ENCODE measurements around the gene ARHGAP4.
A peak's percentile ranks its signal among the peaks of the same experiment; 100 is the strongest.

The ARHGAP4 gene

DNA sequence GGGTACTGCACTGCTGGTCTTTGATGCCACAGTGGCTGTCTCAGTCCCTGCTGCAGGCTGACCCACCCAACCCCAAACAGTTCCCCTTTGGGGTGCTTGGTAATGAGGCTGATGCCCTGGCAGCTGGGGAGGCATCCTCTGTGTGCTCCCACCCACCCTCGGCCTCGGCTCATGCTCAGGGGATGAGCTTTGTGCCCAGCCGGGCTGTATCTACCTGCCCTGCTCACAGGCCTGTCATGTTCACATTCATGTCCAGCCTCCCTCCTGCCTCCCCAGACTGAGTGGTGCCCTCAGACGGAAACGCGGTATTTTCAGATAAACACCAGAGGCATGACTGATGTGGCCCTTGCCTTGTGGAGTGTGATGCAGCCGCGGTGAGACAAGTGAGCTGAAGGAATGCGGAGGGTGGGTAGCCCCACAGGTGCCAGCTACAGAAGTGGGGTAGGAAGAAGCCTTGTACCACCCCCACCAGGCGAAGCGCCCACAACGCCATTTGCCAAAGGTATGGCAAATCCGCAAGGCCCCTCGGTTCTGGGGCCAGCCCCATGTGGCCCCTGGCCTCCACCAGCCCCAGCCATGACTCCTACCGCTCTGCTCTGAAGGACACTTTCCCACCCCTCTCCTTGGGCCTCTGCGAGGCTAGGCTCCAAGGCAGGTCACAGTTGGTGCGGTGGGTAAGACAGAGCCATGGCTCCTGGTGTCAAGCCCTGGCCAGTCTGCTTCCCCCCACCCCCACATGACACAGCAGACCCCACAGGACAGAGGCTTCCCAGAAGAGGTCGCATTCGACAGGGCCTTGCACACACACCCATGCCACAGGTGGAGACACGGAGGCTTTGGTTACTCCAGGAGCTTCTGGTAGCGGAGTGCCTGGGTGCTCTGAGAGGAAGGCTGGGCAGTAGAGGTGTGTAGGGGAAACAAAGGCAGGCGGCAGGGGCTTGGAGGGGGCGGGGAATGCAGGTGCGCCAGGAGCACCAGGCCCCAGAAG is 20.2 kb upstream of the ARHGAP4 start:
- no peak for DNase-seq (ENCODE audit: low read depth)

DNA sequence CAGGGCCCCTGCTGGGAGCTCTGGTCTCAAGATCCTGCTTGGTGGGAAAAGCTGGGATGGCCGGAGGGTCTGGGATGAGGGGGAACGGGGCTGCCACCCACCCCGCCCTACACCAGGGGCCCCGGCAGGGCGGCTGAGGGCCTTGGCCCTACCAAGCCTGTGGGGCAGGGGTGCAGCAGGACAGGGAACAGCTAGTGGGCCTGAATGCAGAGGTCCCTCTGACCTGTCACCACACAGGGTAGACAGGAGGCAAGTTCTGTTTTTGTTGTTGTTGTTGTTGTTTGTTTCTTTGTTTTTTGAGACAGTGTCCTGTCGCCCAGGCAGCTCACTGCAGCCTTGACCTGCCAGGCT is 18.7 kb upstream of the ARHGAP4 start:
- DNase-seq (ENCODE audit: low read depth) = no peak

DNA sequence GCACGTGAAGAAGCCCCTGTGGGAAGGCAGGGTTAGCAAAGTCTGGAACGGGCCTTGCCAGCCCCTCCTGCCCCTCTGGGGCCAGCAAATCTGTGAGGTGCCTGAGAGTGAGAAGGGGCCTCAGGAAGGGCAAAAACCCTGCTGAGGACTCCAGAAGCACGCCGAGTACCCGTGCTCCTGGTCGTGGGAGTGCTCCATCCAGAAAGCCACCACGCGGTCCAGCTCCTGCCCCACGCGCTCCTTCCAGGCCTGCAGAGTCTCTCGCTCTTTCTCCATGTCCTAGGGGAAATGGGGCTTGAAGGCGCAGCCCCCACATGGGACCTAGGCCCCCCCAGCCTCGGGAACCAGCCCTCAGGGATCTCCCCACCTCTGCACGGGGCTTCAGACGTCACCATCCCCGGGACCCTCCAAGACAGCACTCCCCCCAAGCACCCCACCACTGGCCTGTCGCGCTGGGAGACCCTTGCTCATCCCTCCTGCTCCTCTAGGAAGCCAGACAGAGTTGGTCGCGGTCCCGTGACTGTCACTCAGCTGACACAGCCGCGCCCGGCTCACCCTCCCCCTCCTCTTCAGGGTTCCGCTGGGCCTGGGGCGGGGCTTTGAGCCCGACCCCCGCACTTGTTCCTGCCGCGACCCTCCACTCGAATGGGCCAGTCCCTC is 18.2 kb upstream of the ARHGAP4 start, which contains the start of gene RENBP:
Gene RENBP (minus strand): TSS at position 504 of the 660 bp plus-strand sequence. CDS start 33 bp downstream, at position 471.
- no peak for DNase-seq (ENCODE audit: low read depth)

DNA sequence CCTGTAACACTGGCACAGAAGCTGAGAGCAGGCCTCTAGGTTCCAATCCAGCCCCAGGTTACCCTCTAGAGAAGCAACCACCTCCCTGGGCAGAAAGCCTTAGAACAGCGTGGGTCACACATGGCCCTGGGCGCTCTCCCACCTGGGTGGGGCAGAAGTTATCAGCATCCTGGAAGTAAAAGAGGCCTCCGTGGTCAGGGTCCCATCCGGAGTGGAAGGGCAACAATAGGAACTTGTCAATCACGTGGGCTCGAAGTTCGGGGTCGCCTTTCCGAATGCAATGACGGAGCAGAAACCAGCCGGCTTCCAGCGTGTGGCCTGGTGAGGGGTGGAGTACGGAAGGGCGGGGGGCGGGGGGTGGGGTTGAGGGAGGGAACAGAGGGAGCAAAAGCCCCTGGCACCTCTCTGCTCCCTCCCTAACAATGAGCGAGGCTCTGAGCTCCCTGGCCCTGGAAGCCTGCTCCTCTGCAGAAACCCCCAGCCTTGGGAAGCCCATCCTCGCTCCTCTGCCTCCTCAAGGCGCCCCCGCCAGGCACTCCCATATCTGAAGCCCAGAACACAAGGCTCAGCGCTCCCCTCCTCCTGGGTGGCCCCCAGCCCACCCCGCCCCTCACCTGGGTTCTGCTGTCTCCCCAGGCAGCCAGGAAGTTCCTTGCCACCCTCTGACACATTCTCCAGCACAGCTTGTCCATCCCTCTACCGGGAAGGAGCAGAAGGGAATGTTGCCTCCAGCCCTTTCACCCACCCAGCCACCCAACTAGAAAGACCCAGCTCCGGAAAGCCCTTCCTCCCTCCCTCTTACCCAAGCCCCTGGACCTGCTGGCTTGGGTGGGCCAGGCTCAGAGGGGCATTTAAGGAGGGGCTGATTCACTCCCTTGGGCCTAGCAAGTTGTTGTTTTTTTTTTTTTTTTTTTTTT is 15.5 kb upstream of the ARHGAP4 start:
- DNase-seq (ENCODE audit: low read depth) = no peak

DNA sequence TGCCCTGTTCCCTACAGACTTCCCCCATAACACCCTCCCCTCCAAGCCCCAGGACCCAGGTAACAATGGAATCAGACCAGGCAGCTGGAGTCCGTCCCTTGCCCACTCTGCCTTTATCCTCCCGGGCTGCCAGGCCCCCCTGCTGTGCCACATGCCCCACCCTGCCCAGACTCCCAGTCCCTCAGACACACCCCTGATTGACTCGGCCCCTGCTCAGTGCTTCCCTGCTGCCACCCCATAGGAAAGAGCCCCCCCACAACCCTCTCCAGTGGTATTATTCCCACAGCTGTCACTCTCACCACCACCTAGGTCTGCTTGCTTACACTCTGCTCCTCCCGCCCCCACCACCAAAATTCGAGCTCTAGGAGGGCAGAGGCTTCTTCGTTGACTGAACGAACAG is 13.5 kb upstream of the ARHGAP4 start:
- no peak for DNase-seq (ENCODE audit: low read depth)

DNA sequence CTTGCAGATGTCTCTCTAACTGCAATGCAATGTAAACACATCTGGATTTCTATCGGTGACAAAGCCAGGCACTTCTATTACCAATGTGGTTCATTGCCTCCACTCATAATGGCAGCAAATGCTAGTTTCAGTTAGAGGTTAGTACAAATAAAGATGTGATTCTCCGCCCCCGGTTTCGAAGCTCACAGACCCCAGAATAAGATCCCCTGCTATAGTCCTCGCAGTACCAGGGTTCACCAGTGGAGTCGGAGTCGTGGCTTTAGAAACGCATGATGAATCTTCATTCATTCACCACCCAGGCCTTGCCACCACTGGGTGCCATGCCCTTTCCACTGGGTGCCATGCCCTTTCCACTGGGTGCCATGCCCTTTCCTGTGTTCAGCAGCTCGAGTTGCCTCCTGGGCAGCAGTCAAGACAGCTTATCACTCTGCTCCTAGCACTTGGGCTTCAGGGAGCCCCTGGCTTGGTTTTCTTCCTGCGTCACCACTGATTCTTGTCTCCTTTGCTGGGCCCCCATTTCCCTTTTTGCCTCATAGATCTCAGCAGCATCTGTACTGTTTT is 12.2 kb upstream of the ARHGAP4 start:
- no peak for DNase-seq (ENCODE audit: low read depth)

DNA sequence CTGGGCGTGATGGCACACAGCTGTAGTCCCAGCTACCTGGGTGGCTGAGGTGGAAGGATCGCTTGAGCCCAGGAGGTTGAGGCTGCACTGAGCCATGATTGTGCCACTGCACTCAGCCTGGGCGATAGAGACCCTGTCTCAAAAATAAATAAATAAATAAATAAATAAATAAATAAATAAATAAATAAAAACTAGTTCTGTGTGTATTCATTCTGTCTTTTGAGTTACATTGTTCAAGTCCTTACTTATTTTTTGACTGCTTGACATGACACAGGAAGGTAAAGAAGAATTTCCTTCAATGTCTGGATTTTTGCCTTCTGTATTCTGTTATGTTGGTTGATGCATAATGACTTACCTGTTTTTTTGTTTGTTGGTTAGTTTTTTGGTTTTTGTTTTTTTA is 11.0 kb upstream of the ARHGAP4 start:
- no peak for DNase-seq (ENCODE audit: low read depth)

DNA sequence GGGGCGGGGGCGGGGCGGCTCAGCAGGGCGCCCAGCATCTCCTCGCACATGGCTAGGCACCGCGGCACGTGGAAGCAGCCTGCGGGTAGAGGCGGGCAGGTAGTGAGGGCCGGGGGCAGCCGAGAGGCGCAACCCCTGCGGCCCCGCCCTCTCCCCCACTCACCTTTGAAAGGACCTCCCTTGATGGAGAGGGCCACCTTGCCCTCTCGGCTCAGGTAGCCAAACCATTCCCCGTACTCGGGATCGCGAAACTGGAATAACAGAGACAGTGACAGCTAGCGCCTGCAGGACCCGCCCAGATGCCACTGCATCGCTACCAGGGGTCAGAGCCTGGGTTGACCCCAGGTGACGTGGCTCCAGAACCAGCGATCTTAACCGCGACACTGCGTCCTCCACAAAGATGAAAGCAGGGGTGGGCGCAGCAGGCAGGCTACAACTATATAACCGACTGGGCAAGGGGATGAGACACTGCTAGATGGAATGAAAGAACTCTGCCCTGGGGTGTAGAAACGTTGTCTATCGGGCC is 9.3 kb upstream of the ARHGAP4 start:
- DNase-seq (ENCODE audit: low read depth) = no peak

DNA sequence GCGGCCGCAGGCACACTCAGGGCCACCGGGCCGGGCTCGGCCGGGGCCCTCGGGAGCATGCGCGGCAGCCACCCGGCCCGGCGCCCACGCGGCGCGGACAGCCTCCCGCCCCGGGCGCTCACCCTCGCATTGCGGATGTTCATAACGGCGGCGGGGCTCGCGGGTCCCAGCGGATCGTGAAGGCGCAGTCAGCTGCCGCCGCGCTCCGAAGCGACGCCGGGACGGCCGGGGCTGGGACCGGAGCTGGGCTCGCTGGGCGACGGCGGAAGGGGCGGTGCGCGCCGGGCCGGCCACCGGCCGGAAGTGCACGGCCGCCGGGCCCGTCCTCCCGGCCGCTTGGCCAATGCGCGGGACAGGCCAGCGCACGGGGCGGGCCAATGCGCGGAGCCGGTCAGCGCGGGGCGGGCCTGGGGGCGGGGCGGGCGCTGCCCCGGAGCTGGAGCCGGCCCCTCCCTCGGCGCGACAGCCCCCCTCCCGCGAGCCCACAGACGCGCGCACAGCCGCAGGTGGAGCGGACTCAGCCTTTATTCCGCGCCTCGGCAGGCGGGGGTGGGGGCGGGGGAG is 8.8 kb upstream of the ARHGAP4 start, which contains the start of gene NAA10:
Gene NAA10 (minus strand): TSS at position 276 of the 564 bp plus-strand sequence. CDS start 133 bp downstream, at position 143.
- DNase-seq (ENCODE audit: low read depth) = no peak

DNA sequence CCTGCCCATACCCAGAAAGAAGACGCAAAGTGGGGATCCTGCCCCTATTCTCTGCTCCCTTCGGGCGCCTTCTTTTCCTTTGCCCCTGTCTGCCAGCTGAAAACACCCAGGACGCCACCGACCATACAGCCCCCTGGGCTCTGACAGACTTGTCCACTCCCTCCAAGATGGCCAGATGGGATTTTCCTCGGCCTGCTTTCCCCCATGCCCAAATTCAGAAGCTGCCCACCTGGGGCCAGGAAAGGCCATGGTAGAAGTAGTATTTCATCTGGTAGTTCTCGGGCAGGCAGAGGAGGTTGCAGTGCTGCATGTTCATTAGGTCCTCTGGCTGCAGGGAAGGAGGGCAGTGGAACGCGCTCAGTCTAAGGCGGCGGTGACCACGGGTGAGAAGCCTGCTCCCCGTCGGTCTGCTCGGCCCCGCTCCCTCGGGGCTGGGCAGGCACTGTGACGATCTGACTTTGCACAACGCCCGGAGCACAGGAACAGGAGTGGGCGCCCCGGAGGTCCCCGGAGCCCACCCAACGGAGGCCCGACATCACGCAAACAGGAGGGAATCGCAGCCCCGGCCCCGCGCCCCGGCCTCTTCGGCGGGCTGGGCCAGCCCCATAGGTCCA is 8.2 kb upstream of the ARHGAP4 start:
- DNase-seq (ENCODE audit: low read depth) = no peak

DNA sequence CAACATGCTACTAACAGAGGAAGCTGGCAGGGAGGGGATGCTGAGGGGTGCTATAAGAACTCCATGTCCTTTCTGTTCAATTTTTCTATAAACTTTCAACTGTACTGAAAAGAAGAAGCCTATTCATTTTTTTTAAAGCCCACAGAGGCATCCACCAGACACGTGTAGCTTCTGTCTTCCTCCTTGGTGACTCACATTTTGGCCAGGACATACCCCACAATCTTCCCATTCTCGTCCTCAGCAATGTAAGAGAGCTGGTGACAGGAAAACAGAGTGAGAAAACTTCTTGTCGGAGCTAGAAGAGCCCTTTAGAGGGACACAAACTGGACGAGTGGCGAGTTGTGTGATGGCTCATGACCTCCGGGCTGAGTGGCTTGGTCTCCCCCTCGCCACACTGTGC is 7.7 kb upstream of the ARHGAP4 start:
- no peak for DNase-seq (ENCODE audit: low read depth)

DNA sequence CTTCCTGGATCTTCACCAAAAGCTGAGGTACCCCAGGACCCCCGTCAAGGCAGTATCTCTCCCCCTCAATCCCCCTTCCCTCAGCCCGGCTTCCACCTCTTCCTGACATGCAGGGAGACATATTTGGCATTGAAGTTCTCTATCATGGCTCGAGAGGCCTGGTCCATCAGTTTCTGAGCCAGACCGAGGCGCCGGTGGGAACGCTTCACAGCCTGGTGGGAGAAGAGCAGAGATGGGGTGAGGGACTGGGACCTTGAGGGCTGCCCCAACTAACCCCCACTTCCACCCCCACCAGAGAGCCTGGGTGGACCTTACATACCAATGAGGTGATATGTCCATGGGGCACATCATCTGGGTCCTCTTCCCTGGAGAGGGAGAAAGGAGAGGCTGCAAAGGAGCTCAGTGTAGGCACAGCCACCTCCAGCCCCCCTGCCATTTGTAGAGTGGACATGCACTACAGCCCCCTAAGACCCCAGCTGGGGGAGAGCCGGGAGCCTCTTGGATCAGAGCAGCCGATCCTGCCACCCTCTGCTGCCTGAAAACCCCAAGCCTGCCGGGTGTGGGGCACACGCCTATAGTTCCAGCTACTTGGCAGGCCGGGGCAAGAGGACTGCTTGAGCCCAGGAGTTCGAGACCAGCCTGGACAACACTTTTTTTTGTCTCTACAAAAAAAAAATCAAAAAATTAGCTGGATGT is 6.3 kb upstream of the ARHGAP4 start:
- DNase-seq (ENCODE audit: low read depth) = no peak

DNA sequence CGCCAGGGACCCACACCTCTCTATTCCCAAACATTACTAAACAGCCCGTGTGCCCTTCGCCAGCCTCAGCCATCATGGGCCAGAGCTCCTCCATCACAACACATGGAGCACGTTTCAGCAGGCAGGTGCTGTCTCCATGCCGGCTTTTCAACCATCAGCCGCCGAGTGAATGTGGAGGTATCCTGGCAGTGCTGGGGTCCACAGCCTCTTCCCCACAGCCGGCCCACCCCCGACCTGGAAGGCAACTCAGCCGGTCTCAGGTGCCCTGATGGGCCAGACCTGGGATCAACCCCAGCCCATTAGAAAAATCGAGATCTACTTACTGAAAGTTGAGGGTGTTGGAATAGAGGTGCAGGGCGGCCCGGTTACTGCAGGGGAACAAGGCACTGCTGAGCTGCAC is 5.7 kb upstream of the ARHGAP4 start:
- DNase-seq (ENCODE audit: low read depth) = no peak

DNA sequence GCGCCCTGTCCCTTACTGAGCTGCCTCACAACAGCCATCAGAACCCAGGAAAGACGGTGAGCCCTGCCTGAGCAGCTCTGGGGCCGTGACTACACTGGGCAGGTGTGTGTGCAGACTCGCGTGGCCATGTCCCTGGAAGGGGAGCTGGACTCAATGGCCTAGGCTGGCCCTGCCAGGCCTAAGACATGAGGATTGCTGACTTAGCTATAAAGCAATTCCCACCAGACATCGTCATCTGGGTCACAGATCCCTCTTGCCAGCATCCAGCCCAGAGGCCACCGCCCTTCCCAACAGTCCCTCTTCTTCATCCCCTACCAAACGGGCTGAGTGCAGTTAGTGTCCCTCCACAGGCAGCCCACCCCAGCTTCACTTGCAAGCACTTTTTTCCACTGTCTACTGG is 5.1 kb upstream of the ARHGAP4 start:
- DNase-seq (ENCODE audit: low read depth) = no peak

DNA sequence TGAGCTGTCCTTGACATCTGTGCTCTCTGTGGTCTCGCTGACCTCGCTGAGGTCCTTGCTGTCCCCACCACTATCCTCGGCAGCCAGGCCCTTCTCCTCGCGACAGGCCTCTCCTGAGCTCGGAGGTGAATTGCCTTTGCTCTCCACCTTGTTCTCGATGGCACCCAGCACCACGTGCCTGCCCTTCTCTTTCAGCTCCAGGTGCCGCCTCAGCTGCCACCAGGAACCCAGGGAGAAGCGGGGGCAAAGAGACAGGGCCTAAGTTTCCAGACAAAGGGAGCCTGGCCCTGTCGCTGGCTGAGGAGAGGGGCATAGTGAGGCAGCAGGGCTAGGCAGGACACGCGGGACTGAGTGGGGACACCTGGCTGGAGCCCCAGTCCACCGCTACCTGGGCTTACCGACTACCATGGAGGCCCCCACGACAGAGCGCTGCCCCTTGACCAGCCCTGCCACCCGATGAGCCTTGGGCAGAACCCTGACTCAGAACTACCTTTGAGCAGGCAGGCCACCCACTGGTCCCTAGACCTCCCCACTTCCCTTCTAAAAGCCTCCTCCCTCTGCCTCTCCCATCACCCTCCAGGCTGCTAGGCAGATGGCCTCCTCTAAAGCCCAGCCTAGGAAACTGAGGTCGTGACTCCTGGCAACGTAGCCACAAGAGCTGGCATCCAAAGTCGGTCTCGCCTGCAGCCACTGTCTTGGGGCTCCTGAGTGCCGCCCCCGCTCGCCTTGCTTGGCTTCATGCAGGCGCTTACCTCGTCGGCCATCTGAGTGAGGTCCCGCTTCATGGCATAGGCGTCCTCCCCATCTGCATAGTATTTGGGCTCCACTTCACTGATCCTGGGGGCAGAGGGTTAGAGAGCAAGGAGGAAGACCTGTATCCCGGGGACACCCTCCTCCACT is 4.2 kb upstream of the ARHGAP4 start:
- no peak for DNase-seq (ENCODE audit: low read depth)

DNA sequence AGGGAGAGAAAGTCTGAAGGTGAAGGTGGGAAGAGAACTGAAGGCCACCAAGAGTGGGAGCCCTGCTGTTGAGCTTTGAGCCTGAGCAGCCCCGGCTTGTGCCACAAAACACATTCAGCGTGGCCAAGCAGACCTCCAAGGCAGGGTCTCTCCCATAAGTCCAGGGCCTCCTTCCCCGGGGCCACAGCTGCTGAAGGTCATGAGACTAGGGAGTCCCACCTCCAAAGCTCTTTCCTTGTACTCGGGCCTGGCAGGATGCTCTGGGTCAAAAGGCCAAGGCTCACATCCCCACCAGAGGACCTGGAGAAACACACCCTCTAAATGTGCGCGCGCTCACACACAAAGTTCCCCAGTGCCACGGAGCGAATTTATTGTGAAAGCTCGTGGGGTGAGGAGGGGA is 3.5 kb upstream of the ARHGAP4 start:
- no peak for DNase-seq (ENCODE audit: low read depth)

DNA sequence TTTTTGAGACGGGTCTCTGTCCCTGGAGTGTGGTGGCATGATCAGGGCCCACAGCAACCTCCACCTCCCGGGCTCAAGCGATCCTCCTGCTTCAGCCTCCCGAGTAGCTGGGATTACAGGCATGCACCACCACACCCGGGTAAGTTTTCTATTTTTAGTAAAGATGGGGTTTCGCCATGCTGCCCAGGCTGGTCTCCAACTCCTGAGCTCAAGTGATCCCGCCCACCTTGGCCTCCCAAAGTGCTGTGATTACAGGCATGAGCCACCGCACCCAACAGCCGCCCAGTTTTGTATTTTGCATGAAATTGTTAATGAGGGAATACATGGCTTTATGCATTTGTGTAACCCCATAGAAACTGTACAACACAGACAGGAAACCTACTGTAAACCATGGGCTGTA is 2.8 kb upstream of the ARHGAP4 start:
- no peak for DNase-seq (ENCODE audit: low read depth)

DNA sequence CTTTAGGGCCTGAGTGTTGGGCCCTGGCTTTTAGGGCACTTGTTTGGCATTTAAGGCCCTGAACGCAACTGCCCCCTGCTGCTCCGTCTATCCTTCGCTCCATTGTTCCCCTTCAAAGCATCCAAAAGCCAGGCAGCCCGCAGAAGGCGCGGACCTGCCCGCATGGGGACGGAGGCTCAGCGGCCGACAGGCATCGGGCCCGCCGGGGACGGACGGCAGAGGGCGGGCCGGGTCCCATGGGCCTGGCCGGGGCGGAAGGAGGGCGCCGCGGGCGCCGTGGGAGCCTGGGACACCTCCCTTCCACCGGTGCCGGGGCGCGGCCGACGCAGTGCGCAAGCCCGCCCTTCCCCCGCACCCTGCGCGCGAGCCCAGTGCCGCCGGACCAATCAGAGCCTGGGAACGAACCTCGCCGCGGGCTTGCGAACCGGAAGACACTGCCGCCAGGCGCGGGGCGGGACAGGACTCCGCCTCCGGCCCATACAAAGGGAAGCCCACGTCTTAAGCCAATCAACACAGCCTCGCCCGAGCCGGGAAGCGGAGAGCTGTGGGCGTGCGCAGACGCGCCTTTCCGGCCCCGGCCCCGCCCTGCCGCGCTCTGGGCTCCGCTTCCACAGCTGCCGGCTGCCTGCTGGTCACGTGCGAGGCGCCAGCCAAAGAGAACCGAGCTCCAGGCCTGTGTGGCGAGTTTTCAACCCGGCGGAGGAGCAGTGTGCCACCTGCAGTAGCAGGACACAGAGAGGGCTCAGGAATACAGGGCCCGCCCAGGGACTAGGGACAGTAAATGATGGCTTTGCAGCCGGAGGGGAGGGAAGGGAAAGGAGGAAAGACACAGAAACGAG is 2.1 kb upstream of the ARHGAP4 start:
- peak; percentile 70 for DNase-seq (ENCODE audit: low read depth)

DNA sequence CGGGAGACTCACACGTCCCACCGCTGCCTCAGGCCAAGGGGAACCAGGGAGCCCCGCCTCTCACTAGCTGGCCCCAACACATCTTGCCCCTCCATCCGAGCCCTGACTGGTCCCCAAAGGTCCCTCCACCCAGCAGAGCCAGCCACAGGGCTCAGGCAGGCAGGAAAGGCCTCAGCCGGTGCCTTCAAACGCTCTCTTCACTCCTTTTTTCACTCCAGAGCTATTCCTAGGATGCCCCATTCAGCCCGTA is 1.5 kb upstream of the ARHGAP4 start:
- no peak for DNase-seq (ENCODE audit: low read depth)
